Right forelimb (tissue), 1 donor: ENCODE data around the gene NR2F2.

ENCODE experiments used
- DNase-seq: peaks from one replicate; pipeline ENCODE4 v3.0.0-alpha.2; 2018

The NR2F2 gene

DNA sequence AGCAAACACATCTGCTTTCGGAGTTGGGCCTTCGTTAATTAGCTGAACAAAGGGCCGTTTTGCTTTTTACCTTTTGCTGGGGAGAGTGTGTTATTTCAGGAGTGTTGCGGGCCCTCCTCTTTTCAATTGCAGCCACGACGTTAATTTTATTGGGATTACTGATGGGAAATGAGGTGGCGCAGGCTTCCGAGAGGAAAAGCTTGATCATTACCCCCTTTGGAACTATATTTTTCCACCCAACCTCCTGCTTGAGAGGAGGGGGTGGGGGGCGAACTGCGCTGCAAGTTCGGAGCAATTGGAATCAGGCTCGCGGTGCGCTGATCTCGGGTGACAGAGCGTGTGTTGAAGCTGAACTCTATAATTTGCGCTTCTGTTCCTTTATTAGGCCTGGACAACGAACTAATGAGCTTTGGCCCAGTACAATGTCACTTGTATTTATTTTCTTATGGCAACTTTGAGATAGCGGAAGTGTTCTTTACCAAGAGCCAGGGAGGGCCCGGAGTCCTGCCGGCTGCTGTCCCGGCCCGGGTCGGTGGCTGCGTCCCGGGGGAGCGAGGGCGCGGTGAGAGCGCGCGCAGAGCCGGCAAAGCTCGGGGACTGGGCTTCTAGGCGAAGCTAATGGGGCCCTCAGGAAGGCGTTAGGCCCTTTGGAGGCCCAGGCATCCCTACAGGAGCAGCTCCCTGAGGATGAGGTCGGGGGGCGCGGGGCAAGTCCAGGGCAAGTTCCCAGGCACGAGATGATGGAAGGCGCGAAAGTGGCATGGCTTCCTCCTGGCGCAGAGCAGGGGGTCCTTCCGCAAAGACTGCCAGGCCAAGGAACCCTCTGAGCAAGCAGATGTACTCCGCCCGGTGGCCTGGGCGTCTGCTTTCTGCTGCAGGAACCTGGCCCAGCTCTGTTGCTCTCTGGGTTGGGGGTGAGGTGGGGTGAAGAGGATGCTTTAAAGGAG, 12.9 kb downstream of the NR2F2 start:
- DNase-seq, result peak; percentile 54

DNA sequence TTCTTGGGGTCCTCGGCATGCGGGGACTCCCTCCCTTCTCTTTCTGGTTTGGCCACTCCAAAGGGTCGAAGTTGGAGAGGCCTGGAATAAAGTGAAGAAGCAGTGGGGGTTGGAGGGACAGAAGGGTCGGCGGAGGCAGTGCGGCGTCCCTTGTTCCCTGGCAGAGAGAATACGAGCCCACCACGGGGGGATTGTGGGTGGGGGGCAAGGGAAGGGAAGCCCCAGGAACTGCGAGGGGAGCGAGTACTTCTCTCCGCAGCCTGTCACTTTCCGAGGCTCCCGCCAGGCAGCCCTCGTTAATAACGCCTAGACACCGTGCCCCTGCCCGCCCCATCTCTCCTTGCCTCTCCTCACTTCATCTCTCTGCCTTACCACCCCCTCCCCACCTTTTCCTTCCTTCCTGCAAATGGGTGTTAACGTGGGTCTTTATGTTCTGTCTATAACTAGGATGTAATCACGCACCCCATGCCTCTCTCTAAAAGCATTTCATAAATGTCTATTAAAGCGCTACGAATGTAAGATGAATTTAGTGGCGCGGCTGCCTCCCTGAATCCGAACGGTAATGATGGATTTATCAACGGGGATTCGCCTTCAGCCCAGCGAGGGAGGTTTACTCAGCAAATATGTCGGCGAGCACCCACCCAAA, 13.7 kb downstream of the NR2F2 start:
- DNase-seq, result no peak

DNA sequence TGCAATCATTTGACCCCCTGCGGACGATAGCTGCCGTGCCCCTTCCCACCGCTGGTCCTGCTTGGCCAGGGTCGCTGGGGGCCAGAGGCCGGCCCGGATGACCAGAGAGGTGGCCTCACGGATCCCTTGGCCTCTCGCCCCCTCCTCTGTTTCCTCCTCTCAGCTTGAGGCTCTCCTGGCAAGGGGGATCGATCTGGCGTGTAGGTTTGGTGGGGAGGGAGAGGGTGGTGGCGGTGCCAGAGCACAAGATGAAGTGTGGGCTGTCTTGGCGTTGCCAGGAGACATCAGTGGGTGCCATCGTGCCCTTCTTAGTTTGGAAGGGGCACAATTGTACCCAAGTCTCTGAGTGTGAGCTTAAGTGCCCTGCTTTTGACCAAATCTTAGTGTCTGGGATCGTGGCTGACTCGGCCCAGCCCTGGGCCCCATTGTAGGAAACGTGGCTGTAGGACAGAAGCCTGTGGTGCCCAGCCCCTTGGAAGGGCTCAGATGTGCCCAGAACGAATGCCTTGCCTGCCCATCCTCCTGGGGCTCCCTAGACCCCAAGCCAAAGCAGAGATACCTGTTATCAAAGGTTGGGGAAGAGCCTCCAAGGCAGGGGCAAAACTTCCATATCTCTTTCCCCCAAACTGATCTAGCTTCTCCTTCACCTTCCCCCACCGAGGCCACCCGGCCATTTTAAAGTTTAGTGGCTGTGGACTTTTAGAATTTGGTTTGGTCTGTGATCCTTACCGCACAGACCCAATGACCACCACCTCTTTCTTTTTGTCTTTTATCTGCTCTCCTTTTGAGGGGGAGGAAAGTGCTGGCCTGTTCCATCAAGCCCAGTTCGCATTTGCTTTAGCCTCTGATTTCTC, 14.4 kb downstream of the NR2F2 start:
- no peak for DNase-seq

DNA sequence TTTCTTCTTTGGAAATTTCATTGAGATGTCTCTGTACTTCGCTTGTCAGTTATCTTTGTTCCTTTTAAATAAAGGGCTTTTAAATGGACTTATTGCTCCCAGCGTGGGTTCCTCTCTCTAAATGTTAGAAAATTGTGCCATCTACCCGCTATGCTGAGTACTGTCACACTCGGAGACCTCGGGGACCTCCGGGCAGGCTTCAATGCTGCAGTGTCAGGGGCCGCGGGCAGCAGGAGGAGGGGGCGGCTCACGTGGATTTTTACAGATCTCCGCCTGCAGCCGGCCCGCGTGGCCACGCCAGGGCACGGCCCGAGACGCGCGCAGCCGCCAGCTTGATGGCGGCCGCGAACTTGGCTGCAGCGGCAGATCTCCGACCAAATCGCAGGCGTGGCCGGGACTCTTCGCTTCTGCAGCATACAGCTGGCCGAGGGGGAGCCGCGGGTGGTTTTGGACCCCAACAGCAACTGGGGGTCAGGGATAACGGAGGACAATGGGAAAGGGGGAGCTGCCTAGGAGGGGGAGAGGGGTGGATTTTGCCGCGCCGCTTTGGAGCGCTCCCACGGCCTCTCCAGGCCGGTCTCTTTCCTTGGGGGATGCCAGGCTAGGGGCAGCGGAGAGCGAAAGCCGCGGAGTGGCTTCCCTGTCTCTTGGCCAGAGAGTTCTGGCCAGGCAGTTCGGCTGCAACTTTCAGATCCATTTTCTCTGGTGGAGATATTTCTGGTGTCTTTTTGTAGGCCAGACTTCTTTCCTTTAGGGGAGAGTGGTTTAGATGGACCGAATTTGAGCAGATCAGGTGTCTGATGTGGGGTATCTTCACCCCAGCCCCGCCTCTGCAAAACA, 15.3 kb downstream of the NR2F2 start:
- DNase-seq, result peak; percentile 60

DNA sequence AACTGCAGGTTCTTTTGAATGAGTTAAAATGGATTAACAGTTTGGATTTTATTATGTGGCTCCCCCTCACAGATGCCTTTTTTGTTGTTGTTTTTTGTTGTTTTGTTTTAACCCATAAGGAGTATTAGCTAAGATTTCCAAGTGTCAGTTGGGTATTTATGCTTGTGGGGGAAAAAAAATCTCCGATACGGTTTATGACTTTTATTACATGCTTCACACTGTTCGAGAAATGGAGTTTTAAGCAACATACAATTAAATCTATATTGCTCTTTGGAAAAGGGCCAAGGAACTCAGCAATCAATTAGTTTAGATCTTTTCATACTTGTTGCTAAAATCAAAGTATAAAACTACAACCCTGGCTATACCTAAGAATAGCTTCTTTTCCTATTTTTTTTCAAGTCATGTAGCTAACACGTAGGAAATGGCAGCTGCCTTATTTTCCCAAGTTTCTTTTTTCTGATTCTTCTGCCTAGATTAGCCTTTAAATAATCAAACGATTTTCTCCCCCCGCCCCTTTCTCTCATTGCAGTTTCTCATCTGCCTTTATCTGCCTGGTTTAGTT, 16.0 kb downstream of the NR2F2 start:
- DNase-seq, result no peak

DNA sequence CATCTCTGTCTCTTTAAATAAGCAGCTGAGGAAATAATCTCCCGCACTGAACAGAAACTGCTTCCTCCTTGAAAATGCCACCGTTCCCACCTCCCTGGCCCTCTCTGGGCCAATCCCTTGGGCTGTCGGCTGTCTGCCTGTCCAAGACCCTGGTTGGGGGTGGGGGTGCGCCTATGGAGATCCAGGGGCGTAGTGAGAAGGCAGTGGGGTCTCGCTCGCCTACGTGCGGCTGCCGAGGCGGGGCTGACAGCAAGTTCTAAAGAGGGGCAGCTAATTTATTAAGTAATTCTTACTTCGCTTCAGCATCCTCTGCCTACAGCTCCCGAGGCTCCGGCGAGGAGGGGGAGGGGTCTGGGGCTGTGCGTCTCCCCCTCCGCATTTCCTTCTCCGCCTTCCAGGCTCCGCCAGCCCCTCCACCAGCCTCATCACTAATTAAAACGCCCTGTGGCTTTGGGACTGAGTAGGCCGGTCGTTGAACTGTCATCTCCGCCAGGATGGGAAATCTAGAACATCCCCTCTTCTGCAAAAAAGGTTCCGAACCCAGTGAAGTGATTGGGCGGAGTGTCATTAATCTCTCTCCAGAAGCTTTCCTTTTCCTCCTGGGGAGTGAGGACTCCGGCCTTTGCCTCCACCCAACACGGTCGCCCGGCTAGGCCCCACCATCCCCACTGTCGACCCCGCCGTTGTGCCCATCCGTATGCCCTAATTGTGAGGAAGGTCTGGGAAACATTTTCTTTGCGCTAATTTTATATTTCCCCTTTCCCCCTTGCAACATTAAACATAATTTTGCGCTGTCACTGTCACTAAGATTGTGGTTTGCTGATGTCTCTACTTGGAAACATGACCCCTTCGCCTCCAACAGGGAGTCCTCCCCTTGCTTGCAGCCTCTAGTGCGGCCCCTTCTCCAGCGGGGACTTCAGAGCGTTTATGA, 16.9 kb downstream of the NR2F2 start:
- peak; percentile 51 for DNase-seq

DNA sequence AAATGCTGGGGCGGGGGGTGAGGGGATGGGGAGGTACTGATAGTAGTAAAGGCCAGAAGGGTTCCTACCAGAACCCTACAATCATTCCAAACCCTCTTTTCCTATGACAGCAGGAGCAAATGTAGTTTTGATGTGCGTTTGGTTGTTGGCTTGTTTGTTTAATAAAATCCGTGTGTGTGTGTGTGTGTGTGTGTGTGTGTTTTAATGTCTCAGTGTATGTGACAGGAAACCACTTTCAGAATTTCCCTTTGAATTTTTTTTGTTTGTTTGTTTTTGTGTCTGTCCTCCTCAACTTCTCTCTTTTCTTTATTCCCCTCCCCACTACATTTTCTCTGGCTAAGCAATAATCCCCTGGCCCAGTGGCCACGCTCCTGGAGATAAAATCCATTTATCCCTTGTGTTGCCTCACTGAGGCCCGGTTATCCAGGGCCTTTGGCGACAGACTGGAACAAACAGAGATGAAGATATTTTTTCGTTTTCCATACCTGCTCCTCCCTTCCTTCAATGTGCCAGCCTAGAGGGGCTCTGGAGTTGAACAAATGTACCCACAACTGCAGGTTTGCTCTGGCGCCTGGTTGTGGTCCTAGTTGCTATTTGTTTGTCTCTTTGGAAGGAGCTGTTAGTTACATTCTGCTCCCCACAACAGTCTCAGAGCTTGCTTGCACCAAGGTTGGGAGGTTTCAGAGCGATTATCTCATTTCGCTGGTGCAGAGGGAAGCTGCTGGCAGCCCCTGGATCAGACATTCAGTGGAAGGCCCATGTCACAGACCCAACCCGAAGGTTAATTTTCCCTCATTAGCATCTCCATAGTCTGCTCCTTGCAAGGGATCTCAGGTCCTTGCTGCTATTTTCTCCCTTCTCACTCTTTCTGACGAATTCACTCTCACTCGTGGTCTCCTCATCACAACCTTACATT, 17.9 kb downstream of the NR2F2 start:
- peak; percentile 46 for DNase-seq

DNA sequence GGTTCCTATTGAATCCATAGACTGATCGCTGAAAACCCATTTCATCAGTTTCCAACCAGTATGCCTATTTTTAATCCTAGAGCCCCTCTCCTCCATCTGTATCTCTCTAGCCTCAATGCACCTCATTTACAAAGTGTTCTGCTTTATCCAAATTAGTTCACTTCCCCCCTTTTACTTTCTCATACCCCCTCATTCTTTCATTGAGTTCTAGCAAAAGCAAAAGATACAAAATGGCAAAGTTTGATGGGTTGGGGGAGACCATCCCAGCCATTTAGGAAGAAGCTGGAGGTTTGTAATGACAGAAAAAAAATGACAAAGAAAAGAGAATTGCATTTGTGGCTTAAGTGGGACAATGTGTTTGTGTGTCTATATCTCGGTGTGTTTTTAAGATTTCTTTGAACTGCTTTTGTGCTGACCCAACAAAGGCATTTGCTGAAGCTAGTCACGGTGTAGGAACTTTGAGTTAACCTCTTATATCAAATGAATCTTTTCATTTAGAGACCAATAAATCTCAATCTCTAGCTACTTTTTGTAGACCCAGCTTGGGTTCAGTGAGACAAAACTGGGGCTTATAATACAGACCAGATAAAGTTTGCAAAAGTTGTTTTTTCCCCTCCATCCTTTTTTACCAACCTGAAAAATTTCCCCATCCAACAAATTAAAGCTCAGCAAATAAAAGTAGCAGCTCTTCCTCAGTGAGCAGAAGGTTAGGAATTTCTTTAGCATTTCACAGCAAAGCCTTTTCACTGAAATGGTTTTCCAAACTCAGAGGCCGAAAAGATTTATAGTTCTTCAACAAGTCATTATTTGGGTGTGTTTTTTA, 18.7 kb downstream of the NR2F2 start:
- DNase-seq, result no peak

DNA sequence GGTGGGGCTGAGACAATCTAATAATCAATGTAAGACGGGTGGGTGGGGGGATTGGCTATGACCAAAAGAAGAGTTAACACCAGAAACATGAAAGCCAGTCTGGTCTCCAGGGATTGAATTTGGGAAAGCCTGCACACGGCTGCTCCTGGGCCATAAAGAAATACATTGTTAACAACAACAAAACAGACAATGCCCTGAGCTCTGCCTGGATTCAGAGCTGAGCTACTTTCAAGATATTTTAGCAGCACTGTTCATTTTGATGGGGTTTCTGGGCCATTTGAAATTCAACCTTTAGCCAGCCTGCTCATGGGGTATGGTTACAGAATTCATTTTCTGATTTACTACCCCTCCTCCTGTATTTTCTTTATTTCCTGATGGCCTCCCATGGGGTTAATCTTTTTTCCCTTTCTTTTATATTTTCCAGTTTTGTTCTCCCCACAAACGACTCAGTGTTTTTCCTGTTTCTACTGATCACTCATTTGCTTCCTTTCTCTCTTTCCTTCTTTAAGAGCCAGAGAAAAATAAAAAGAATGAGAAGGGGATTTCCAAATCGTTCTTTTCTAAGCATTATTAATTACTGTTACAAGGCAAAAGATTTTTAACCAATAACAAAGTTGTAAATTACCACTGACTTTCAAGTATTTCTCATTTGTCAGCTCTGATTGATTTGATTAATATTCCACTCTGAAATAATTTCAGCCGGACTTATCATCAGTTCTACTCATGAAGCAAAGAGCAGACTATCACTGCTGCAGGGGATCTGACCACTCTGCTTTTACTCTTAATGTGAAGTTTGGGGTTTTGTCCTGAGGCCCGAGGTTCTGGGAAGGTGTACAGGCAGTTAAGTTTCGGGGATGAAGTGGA, 19.6 kb downstream of the NR2F2 start:
- peak; percentile 47 for DNase-seq

DNA sequence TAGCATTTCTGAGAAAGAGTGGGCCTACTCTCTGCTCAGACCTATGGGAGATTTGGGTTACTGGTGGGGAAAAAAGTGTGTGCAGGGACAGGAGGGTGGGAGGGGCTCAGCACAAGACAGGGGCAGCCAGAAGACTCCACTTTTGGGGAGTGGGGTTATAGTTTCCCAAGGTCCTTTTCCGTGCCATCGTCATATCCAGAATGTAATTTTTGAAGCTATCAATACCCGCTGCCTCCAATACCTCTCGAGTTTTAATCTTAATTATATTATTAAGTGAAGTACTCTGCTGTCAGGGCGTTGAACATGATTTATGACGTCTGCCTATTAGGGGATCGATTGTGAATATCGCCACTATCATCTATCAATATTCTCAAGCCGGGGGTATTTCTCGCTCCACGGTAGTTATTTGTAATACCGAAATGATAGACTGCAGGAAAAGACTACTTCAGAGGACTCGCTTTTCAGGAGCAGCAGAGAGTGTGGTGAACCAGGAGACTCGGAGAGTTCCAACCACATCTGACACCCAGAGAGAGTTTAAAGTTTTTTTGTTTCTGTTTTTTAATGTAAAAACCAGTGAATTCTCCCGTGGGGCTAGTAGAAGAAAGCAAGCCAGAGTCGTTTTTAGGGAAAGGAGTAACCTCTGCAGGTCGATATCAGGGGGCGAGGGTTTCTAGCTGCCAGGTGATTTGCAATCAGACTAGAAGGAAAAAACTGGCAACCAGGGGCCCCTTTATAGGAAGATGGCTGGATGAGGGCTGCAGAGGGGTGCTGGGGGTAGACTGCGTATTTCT, 20.6 kb downstream of the NR2F2 start:
- DNase-seq, result peak; percentile 43

DNA sequence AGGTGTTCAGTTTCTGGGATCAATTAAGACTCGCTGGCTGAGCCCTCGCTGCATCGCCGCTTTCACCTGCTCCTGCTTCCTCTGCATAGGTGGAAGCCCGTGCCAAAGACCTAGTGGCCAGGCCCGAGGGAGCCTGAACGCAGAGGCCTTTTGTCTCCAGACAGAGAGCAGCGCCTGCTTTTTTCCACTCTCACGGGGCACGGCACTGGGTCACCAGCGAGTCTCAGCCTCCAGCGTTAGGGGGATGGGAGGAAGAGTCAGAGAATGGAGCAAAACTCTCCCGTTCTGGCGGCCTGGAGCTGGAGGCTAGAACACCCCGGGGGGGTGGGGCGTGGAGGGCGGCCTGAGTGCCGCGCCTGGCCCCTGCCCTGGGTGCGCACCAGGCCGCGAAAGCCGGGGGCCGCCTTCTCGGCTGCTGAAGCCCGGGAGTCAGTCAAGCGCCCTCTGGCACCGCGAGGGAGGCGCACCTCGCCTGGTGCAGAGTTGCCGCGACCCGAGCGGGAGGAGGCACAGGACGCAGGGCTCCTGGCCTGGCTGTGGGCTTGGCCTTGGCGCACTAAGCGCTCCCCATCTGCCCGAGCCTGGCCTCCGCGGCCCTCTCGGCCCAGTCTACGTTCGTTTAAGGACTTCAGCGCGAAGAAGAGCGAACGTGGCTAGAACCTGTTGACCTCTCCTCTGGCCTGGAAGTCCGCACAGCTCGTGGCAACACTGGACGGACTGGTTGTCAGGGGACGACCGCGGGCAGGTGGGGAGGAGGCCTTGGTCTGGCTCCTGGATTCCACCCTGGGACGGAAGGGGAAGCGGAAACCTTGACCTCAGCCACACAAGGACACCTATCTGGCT, 21.5 kb downstream of the NR2F2 start:
- DNase-seq, result peak; percentile 51

DNA sequence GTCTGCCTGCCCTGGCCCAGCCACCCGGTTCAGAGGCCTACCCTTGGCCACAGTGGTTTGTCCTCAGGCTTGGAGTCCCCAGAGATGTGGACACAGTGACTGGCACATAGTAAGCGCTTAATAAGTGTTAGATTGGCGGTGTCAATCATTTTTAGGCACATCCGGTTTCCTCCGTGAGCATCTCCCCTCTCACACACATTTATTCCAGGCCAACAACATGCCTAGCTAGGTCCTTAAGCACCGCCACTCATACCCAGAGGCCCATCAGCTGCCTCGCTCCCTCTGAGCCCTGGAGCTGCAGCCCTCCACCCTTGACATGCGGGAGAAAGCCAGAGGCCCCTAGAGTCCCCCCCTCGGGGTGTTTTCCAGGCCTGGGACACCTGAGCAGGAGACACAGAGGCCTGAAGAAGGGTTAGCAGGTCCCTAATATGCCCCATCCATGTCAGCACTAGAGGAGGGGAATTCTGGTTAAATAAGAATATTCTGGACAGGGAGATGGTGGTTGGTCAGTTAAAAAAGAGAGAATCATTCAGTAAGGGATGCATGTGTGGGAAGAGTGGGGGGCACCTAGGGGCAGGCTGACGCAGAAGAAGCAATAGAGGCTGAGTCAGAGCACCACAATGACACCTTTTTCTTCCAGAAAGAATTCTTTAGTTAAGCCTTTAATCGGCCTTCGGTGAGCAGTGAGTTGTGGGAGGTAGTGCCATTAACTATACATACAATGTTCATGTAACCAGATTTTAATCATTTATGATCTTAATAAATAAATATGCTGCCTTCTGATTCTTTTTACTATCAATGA, 22.3 kb downstream of the NR2F2 start:
- DNase-seq, result peak; percentile 24

DNA sequence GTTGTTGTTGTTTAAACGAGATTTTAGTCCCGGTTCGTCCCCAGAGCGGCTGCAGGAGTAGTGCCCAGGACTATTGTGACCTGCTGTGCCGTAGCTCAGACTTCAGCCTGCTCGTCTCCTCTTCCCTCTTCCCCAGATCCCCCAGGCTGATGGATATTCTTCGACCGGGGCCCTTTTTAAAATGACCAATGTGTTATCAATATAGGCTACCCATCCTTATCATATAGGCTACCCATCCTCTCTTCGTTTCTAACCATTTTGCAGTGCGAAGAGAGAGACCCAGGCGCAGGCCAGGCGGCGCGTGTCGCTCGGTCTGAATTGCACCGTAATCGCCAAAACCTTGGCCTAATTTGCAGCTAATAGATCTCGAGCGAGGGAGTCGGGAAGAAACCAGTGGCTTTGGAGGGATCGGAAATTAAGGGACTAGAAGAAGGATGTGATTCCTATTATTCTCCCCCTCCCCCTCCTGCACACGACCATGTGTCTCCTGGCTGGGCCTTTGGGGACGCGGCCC, 23.0 kb downstream of the NR2F2 start:
- peak; percentile 36 for DNase-seq

DNA sequence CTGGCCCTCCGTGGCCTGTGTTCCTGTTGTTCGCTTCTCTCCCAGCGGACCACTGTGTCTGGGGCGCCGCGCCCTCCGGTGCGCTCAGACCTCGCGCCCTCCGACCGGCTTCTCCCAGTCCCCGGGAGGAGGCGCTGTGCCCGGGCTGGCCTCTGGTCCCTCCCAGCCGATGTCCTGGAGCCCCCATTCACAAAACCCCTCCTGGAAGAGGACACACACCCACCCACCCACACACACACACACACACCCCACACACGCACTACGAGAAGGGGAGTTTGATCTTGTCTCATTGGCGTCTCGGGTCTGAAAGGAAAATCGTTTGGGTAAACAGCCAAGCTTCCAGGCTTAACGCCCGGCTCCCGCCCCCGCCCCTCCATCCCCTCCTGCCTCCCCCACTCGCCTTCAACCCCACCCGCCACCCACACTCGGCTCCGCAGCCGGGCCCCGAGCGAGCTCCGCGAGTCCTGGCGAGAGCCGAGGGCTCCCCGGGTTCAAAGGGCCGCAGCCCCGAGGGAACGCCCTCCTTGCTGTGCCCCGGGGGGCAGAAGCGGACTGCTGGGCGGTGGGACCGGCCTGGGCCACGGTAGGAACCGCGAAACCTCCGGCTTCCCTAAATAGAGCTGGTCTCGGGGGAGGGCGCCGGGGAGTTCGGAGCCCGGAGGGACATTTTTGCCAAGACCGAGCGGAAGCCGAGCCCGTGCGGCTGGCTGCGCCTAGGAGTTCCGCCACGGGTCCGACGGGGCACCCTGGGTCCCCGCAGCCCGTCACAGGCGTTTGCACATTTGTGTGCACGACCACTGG, 23.6 kb downstream of the NR2F2 start:
- DNase-seq, result peak; percentile 76
